ENCODE measurements around the gene PAGE1.
"Not testable (repeated sequence)": the region's sequence is repeated elsewhere in the genome, so short reads cannot be mapped to it uniquely, and the experiment has no call there.

Gene PAGE1

GRCh38 chrX:49695276-49696180, at the start of gene PAGE1:
Gene PAGE1 (minus strand): TSS chrX:49695984. CDS start chrX:49694770, 1,214 bp downstream.
- DNase-seq, result no peak

- DNase-seq, result not testable (repeated sequence)
These were observed 45.7 kb upstream of the PAGE1 start for GRCh38 chrX:49741501-49741900.

GRCh38 chrX:49727847-49728246, 32.1 kb upstream of the PAGE1 start:
- DNase-seq, result no peak

GRCh38 chrX:49726966-49727365, 31.2 kb upstream of the PAGE1 start:
- no peak for DNase-seq

- DNase-seq, result no peak
These were observed 30.4 kb upstream of the PAGE1 start for GRCh38 chrX:49725923-49726904.

- DNase-seq, result no peak
These were observed 29.6 kb upstream of the PAGE1 start for GRCh38 chrX:49725401-49725800.

GRCh38 chrX:49720106-49720505, 24.3 kb upstream of the PAGE1 start:
- DNase-seq, result not testable (repeated sequence)

GRCh38 chrX:49712577-49712976, 16.8 kb upstream of the PAGE1 start:
- DNase-seq, result no peak

- no peak for DNase-seq
These were observed 15.0 kb upstream of the PAGE1 start for GRCh38 chrX:49710744-49711319.

- DNase-seq, result no peak
These were observed 9.1 kb upstream of the PAGE1 start for GRCh38 chrX:49704691-49705404.

- DNase-seq, result no peak
These were observed 6.1 kb upstream of the PAGE1 start for GRCh38 chrX:49701933-49702332.

GRCh38 chrX:49701323-49701722, 5.5 kb upstream of the PAGE1 start:
- DNase-seq, result no peak

GRCh38 chrX:49675075-49675719, 20.6 kb downstream of the PAGE1 start:
- DNase-seq, result no peak

GRCh38 chrX:49673394-49673793, 22.4 kb downstream of the PAGE1 start:
- no peak for DNase-seq

GRCh38 chrX:49664824-49665223, 31.0 kb downstream of the PAGE1 start:
- no peak for DNase-seq

- DNase-seq, result no peak
These were observed 33.9 kb downstream of the PAGE1 start for GRCh38 chrX:49661881-49662280.

- DNase-seq, result no peak
These were observed 36.0 kb downstream of the PAGE1 start for GRCh38 chrX:49659771-49660170.

- no peak for DNase-seq
These were observed 39.3 kb downstream of the PAGE1 start for GRCh38 chrX:49656533-49656932.

GRCh38 chrX:49644991-49645637, 50.7 kb downstream of the PAGE1 start:
- no peak for DNase-seq

Data from activated CD8-positive, alpha-beta memory T cell treated with anti-CD3 and anti-CD28 coated beads for 24 hours (primary cell).